ENCODE data around the gene MIR17HG.
"Not testable (repeated sequence)": the region's sequence is repeated elsewhere in the genome, so short reads cannot be mapped to it uniquely, and the experiment has no call there.

Gene MIR17HG

DNA sequence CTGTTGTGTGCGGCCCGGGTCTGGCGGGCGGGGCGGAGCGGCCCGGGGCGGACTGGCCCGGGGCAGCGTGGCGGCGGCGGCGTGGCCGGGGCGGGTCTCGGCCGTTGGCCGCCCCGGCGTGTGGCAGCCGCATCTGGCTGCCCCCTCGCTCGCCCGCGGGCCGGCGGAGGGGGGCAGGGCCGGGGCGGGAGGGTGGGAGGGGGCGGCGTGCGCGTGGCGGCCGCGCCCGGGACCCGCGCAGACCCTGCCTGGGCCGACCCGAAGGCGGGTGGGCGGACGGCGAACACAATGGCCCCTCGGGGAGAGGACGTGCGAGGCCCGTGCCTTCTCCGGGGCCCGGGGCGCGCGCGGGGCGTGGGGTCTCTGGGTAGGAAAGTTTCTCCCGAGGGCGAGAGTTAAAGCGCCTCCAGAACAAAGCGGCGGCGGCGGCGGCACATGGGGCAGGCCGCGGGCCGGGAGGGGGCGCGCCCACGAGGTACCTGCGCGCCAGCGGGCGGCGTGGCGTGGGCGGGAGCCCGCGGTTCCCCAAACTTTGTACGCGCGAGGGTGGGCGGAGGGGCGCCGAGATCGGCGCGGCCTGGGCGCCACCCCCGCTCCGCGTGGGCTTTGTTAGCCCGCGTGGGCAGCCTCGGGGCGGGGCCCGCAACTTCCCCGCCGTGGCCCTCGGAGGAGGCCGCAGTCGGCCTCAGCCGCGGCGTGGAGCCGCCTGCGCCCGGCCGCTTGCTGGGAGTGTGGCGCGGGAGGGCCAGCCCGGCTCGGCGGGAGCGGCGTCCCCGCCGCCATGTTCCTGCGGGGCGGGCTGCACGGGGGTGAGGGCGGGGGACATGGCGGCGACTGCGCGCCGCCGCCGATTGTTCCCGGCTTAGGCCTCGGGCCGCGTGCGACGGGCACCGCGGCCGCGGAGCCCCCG, 764 bp downstream of the MIR17HG start:
- no peak for DNase-seq

DNA sequence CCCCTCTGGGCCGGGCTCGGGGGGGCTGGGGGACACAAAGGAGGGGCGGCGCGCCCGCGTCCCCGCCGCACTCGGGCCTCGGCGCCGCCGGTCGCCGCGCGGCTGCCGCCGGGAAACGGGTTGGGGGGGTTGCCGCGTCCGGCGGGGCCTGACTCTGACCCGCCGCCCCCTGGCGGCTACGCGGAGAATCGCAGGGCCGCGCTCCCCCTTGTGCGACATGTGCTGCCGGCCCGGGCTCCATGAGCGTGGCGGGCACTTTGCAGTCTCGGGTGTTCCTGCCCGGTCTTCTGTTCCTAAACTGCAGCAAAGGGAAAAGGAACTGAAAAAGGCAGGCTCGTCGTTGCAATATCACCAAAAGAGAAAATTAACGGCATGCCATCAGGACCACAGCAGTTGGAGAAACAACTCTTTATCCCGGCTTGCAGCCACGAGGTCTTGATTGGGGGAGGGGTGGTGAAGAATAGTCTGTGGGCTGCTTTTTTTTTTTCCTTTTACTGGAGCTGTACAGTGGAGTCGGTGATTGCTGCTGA, 1.5 kb downstream of the MIR17HG start:
- DNase-seq, result peak; percentile 66

DNA sequence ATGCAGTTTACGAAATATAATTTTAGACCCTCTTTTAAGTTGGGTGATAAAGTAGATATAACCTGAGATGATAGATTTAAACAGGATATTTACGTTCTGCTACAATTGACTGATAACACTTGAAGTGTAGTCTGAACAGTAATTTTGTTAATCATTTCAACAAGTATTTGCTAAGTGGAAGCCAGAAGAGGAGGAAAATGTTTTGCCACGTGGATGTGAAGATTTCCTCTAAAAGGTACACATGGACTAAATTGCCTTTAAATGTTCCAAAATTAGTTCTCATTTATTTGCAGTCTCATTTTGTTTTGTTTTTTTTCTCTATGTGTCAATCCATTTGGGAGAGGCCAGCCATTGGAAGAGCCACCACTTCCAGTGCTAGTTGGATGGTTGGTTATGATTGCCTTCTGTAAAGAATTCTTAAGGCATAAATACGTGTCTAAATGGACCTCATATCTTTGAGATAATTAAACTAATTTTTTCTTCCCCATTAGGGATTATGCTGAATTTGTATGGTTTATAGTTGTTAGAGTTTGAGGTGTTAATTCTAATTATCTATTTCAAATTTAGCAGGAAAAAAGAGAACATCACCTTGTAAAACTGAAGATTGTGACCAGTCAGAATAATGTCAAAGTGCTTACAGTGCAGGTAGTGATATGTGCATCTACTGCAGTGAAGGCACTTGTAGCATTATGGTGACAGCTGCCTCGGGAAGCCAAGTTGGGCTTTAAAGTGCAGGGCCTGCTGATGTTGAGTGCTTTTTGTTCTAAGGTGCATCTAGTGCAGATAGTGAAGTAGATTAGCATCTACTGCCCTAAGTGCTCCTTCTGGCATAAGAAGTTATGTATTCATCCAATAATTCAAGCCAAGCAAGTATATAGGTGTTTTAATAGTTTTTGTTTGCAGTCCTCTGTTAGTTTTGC, 2.8 kb downstream of the MIR17HG start:
- DNase-seq, result no peak

DNA sequence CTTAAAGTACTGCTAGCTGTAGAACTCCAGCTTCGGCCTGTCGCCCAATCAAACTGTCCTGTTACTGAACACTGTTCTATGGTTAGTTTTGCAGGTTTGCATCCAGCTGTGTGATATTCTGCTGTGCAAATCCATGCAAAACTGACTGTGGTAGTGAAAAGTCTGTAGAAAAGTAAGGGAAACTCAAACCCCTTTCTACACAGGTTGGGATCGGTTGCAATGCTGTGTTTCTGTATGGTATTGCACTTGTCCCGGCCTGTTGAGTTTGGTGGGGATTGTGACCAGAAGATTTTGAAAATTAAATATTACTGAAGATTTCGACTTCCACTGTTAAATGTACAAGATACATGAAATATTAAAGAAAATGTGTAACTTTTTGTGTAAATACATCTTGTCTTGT, 3.6 kb downstream of the MIR17HG start:
- no peak for DNase-seq

DNA sequence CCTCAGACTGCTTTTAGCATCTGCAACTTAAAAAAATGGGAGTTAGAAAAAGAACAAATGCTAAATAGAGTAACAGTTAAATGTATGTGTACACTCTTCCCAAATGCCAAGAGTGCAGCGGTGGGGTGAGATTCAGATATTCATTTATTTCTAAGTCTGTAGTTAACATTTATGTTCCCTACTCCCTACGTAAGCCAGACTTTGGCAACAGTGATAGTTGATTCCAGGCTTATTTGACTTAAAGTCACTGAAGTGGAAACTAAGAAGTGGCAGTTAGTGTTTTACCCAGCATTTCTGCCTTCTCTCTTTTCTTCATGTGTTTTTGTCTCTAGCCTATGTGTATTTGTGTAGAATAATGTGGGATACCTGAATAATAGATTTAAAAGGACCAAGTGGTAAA, 4.5 kb downstream of the MIR17HG start:
- DNase-seq, result no peak

DNA sequence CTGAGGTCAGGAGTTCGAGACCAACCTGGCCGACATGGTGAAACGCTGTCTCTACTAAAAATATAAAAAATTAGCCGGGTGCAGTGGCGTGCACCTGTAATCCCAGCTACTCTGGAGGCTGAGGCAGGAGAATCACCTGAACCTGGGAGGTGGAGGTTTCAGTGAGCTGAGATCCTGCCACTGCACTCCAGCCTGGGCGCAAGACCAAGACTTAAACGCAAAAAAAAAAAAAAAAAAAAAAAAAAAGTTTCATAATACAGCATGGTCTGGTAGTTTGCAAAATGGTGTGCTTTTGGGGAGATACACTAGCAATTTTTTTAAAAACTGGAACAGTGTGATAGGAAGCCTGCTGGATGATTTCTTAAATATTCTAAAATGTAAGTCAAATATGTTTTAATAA, 5.4 kb downstream of the MIR17HG start:
- not testable (repeated sequence) for DNase-seq

DNA sequence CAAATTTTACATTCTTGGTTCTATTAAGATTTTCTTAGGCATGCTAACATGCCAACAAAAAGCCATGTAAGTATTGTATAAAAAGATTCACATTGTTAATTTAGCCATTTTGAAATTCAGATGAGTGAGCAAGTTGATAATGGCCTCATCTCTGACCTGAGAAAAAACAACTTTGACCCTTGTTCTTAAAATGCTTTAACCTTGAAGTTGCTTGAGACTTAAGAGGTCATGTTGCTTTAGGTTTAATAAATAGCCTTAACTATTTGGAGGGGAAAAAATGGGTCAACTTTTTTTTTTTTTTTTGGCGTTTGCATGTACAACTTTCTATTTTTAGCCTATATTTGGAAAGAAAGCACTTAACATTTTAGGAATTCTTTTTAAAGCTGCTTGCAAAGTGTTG, 6.0 kb downstream of the MIR17HG start:
- no peak for DNase-seq

DNA sequence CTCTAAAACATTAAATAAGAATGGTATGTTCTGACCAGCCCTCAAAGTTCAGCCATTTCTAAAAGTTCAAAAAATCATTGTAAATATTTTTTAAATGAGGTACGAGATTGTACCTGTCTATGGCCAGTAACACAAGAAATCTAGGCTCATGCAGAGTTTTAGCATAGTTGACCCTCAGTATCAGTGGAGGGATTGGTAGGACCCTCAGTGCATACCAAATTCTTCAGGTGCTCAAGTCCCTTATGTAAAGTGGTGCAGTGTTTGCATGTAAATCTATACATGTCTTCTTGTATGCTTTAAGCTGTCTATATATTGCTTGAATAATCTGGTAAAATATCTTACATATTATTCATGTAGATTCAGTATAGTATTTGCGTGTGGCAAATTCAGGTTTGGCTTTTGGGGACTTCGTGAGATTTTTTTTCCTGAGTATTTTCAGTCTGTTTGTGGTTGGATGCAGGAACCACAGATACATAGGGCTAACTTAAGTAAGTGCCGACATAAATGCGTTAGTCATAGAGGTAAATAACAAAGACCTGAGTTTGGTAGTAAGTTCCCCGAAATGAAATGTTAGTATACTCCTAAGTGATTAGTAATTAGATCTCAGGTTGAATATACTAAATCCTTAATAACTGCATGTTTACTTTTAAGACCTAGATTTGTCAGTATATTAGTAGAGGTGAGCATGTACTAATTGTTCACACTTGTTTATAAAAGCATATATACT, 7.8 kb downstream of the MIR17HG start:
- no peak for DNase-seq

DNA sequence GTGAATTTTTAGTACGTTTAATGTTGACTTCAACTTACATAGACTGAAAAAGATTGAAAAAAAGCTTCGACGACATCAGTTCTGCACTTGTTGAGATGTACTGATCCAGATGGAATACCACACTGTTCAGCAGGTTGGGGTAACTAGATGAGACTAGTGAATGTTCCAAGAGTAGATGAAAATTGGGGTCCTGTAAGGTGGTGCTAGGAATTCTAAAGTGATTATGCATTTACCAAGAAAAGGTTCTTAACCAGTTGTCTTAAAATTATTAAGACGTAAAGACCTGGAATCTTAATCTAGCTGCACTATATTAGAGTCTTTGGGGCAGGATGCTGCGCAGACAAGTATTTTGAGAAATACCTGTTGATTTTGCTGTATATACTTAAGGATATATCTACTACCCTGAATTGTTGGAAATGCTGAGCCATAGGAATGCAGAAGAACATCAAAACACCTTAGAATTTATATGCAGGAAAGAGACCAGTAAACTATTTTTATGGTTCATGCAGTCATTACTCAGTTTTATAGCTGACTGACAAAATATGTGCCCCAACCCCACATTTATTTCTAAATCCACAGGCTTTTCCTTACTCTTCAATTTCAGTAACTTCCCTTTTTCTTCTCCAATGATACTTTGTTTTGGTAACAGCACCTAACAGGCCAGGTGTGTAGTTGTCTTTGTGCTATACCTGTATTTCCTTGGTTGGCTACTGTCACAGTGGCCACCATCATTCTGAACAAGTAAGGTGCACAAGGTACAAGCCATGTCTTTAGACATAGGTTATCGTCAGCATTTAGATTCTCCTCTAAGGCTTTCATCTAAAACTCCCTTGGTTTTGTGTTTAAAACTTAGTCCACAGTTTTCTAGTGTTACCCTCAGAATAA, 8.6 kb downstream of the MIR17HG start:
- DNase-seq, result no peak

DNA sequence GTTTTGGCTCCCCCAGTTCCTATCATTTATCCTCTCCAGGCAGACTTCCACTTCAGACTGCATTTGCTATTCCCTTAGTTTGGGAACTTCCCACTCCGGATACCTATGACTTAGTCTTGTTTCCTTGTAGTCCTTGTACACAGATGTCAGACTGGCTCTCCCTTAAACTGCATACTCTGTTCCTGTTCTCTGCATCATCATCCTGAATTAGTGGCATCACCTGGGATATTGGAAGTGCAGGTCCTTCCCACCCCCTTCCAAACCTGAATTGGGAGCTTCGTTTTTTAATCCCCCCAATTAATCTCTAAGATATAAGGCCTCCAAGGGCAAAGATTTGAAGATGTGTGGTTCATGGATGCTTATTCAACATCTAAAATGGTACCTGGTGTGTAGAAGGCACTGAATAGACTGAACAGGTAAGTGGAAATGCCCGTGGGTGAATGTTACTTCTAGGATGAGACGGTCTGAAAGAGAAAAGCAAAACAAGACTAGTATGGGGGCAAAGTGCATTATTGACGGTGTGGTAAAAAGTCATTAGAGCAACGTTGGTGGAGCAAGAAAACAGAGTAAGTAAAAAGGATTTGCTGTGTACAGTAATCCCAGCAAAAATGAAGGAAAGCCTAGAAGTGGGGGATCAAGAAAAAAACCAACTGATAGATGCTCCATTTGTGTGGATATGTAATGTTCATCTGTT, 9.6 kb downstream of the MIR17HG start:
- no peak for DNase-seq

DNA sequence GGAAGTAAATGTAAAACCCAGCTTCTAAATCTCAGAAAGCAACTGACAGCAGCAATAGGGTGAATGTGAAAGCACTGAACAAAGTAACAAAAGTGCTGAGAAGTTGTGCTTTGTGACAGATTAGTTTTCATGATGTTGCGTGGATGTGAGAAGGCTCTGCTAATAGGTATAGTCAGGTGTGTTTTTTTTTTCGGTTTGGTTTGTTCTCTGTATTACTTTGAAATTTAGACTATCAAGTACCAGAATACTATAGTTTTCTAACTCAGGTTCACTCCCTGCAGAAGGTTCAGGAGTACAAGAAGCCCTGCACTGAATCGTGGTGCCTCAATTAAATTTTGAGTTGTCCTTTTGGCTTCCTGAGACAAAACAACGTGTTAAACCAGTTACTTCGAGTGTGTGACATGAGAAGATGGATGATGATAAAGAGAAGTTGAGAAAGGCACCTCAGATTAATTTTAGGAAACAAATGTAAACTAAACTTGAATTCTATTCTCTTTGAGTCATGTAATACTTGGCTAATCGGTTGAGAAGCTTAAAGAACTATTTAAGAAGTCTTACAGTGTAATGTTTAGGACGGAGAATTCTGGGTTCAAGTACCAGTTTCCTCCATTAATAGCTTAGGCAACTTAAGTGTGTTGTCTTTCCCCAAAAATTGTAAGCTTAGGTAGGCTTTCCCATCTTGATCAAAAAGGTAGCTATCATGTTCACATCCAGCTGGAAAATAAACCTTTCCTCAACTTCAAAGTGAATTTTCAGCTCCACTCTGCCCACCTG, 10.3 kb downstream of the MIR17HG start:
- no peak for DNase-seq

DNA sequence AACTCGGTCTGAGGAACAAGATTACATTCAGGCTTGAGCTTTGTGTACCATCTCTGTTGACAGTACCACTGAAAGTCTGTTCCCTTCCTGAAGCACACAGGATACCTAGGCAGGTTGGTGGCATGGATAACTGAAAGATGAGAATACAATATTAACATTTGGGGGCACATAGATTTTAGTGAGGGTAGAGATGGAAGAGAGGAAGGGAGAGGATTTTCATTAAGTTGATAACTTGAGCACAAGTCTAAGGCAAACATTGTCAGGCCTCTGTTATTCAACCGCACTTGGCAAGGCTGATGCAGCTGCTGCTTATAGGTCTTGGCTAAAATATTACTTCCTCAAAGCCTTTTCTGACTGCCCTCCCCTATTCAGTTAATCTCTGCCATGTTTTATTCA, 10.9 kb downstream of the MIR17HG start:
- DNase-seq, result no peak

DNA sequence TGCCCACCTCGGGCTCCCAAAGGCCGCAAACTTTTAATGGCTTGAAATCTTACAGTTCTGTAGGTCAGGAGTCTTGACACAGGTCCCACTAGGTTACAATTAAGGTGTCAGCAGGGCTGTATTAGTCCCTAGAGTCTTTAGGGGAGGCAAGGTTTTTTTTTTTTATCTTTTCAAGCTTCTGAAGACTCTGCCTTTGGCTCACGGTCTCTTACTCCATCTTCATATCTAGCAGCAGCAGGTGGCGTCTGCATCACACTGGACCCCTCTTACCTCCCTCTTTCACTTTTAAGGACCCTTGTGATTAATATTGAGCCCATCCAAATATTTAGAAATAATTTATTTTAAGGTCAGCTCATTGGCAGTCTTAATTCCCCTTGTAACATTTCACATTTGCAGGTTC, 11.6 kb downstream of the MIR17HG start:
- no peak for DNase-seq

DNA sequence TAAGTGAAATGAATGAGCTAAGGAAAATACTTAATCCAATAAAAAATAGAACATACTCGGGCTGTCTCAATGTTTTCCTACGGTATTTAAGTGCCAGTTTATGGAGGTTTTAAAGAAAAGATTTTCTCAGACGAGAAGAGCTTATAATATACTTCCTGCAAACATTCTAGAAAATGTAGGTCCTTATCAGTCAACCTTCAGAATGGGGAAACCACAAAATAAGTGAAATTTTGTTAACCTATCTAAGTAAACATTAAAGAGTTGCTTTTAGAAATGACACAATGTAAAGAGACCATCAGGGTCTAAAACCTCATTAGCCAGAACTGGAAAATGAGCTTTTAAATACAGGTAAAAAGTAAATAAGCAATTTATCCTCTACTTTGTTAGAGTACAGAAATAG, 12.1 kb downstream of the MIR17HG start:
- no peak for DNase-seq

DNA sequence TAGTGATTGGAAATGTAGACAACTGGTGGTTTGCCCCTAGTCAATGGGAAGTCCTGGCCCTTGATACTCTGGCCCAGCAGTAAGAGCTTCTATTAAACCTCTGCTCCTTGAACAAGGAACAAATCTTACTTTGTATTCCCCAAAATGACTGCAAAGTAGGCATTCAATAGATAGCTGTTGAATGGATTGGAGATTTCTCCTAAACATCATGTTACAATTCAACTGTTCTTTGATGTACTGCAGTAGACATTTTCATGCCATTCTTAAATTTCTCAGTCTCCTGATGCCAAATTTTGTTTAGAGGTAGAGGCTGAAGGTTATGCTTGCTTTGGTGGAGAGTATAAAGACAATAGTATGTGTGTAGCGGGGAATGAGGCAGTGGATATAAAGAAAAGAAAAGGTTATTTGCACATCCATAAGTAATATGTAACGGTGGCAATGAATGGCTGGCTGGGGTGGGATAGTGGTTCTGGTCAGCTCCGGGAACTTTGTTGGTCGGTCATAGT, 12.8 kb downstream of the MIR17HG start:
- no peak for DNase-seq

DNA sequence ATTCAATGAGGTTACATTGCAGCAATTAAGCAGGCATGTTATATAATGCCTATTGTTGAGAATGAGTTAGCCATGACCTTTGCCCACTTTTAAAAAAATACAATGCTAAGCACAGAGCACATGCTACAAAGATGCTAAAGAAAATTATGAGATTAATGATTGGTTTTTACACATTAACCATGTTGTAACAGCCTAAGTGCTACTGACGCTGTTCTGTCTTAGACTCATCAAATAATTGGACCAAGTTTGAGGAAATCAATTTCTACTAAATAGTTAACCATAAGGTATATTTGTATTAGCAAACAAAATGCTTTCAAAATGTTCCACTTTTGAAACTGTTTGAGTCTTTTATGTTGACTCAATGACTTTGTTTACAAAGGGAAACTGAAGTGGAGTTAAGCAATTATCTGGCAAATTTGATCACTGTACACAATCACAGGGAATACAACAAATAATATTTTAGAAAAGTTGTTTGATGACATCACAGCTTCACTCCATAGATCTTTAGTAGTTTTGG, 14.3 kb downstream of the MIR17HG start:
- peak; percentile 21 for DNase-seq

DNA sequence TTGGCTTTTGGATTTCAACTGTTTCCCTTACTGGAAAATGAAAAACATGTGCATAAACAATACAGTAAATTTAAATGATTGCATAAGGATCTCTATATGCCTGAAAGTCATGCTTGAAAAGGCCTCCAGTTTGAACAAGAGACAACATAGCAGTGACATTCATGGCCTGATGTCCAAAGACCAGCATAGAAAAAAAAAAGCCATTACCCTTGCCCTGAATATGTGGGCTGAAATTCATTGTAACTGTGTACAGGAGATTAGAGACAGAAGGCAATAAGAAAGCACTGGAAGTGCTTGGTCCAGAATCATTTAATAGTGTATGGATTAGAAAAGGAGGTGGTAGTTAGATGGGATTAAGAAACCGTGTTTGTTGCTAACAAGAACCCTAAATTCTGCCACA, 15.4 kb downstream of the MIR17HG start:
- no peak for DNase-seq

DNA sequence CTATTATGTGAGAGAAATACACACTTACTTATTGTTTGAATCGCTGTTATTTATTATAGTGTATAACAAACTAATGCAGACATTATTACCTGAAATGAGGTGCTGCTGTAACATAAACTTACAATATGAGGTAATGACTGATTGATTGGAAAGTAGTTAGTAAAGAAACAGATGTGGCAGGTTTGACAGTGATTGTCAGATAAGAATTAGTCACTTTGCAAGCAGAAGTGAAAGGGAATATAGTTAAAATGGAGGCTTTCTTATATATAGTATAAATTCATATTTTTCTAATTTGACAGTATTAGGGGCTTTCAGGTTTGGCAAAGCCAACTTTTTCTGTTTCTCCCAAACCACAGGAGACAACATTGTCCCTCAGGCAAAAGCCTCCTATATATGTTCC, 20.6 kb downstream of the MIR17HG start:
- no peak for DNase-seq

DNA sequence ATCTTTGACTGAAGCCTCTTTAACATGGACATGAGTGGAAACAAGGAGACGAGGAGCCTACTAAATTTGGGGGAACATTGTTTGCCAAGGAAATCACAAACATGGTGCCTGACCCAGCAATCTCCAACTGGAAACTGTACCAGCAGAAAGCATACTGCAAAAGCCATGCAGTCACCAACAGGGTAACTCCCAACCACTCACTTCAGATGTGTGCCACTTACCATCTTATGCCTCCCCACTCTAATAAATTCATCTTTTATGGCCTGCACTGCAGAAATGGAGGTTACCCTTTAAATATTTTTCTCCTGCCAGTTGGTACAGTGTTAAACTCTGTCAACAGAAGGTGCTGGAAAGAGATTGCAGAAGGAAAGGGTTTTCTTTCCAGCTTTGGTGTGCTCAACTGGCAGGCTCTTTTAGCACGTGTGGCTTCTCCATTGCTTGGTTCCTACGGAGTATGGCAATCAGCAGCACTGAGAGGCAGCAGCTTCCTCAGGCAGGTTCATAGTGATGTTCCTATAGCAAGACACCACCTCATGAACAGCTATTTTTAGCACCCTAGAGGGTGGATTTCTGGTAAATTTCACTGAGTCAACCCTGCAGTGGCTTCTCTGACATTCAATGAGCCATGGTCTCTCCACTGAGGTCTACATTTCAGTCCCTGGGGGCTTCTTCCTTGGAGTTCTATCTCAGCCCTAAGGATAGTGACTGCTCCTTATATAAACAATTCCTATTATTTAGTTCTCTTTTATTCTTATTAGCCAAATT, 21.4 kb downstream of the MIR17HG start:
- DNase-seq, result no peak

All from NCI-H1105 treated with DMSO at 0.1 percent for 48 hours (cell line).